GM23338 (cell line): ENCODE data around the gene SCLY. TPM values are rescaled to one million over a fixed set of nuclear protein-coding genes. Genes with fewer than 3 reads are reported as not detected.

Source experiments
- ATAC-seq: fragments of 200-7000 bp; cut with Tn5 transposase; 3 replicates; pipeline ENCODE4 v1.9.1; 2020
- DNase-seq: peaks from one replicate; pipeline ENCODE4 v3.0.0-alpha.2; 2015; ENCODE audit warnings: low spot score
- H2AFZ ChIP-seq: fragments of 200-600 bp; sonication (generic); 2 replicates; pipeline ENCODE4 v1.8.0; 2016; ENCODE audit warnings: antibody characterized with exemption, mild to moderate bottlenecking, moderate library complexity
- H3F3A ChIP-seq: fragments of 200-600 bp; sonication (generic); replicated peaks from 2 replicates; pipeline ENCODE4 v1.8.0; 2017; ENCODE audit warnings: antibody characterized with exemption, mixed run types, low read depth
- H3K27ac ChIP-seq: fragments of 200-600 bp; sonication (generic); 2 replicates; pipeline ENCODE4 v1.6.1; 2016; ENCODE audit warnings: low read depth
- H3K27me3 ChIP-seq: fragments of 200-600 bp; sonication (generic); 2 replicates; pipeline ENCODE4 v1.8.0; 2016; ENCODE audit warnings: mild to moderate bottlenecking, mixed run types, moderate library complexity; ENCODE audit not compliant: insufficient read depth
- H3K36me3 ChIP-seq: fragments of 200-600 bp; sonication (generic); 2 replicates; pipeline ENCODE4 v1.8.0; 2016; ENCODE audit warnings: mild to moderate bottlenecking; ENCODE audit not compliant: insufficient read depth
- H3K4me1 ChIP-seq: fragments of 200-600 bp; sonication (generic); 2 replicates; pipeline ENCODE4 v1.8.0; 2016; ENCODE audit warnings: mild to moderate bottlenecking, moderate library complexity; ENCODE audit not compliant: insufficient read depth
- H3K4me2 ChIP-seq: fragments of 200-600 bp; sonication (generic); 2 replicates; pipeline ENCODE4 v1.7.1; 2017; ENCODE audit warnings: mixed run types
- H3K4me3 ChIP-seq: fragments of 200-600 bp; sonication (generic); 2 replicates; pipeline ENCODE4 v1.6.1; 2016; ENCODE audit warnings: mixed run types
- H3K79me2 ChIP-seq: fragments of 200-600 bp; sonication (generic); replicated peaks from 2 replicates; pipeline ENCODE4 v1.8.0; 2017; ENCODE audit warnings: mild to moderate bottlenecking; ENCODE audit not compliant: insufficient read depth
- H3K9me2 ChIP-seq: fragments of 200-600 bp; sonication (generic); 2 replicates; pipeline ENCODE4 v1.8.0; 2017; ENCODE audit not compliant: insufficient read depth
- H4K20me1 ChIP-seq: fragments of 200-600 bp; sonication (generic); replicated peaks from 2 replicates; pipeline ENCODE4 v1.8.0; 2017; ENCODE audit warnings: mild to moderate bottlenecking; ENCODE audit not compliant: insufficient read depth
- H3K27ac Mint-ChIP-seq: 2 replicates; pipeline ENCODE4 v1.8.0; 2020; ENCODE audit warnings: inconsistent platforms, mild to moderate bottlenecking, moderate library complexity, mixed read lengths
- H3K27me3 Mint-ChIP-seq: 3 replicates; pipeline ENCODE4 v1.8.0; 2022; ENCODE audit warnings: low read depth, mild to moderate bottlenecking, moderate library complexity, mixed read lengths, inconsistent platforms; ENCODE audit not compliant: insufficient read depth, poor library complexity
- H3K36me3 Mint-ChIP-seq: 3 replicates; pipeline ENCODE4 v1.8.0; 2021; ENCODE audit warnings: low read depth, mild to moderate bottlenecking, inconsistent platforms, moderate library complexity, mixed read lengths
- H3K4me1 Mint-ChIP-seq: 3 replicates; pipeline ENCODE4 v1.8.0; 2020; ENCODE audit warnings: mild to moderate bottlenecking, inconsistent platforms, mixed read lengths
- H3K4me3 Mint-ChIP-seq: 3 replicates; pipeline ENCODE4 v1.8.0; 2021; ENCODE audit warnings: moderate library complexity, mild to moderate bottlenecking, inconsistent platforms, mixed read lengths
- H3K9me3 Mint-ChIP-seq: 3 replicates; pipeline ENCODE4 v1.8.0; 2020; ENCODE audit warnings: moderate library complexity, mild to moderate bottlenecking, inconsistent platforms, mixed read lengths
- CREB1 ChIP-seq: fragments of 250-450 bp; sonication (Bioruptor Pico); IDR thresholded peaks from 2 replicates; pipeline ENCODE4 v1.5.0; 2020; ENCODE audit warnings: low read depth, mild to moderate bottlenecking, moderate library complexity
- ETS1 ChIP-seq: IDR thresholded peaks from 2 replicates; pipeline ENCODE4 v1.6.1; 2016; ENCODE audit warnings: antibody characterized with exemption
- EZH2phosphoT487 ChIP-seq: fragments of 200-600 bp; sonication (generic); IDR thresholded peaks from one replicate; pipeline ENCODE4 v1.8.1; 2018; ENCODE audit warnings: antibody characterized with exemption; ENCODE audit not compliant: unreplicated experiment
- JUNB ChIP-seq: IDR thresholded peaks from one replicate; pipeline ENCODE4 v1.6.1; 2016; ENCODE audit warnings: antibody characterized with exemption; ENCODE audit not compliant: unreplicated experiment
- NANOG ChIP-seq: IDR thresholded peaks from 2 replicates; pipeline ENCODE4 v1.6.1; 2016; ENCODE audit warnings: antibody characterized with exemption, borderline replicate concordance
- REST ChIP-seq: IDR thresholded peaks from one replicate; pipeline ENCODE4 v1.6.1; 2018; ENCODE audit warnings: antibody characterized with exemption; ENCODE audit not compliant: unreplicated experiment
- ZNF331 ChIP-seq: fragments of 250-450 bp; sonication (Bioruptor Pico); IDR thresholded peaks from 2 replicates; pipeline ENCODE4 v1.5.0; 2020; ENCODE audit warnings: low read depth, mild to moderate bottlenecking, moderate library complexity
- polyA plus RNA-seq: library from polyadenylated mRNA; unstranded; fragments of >200 nt; fragmentation: Nextera tagmentation; extraction: Ambion mirVana; gene quantifications from 2 replicates; pipeline ENCODE4 v1.2.1, GENCODE V29; 2016
- total RNA-seq: library from RNA; depleted of rRNA; stranded (reverse); fragments of >200 nt; shearing (Covaris generic); gene quantifications from 2 replicates; pipeline ENCODE4 v1.2.3, GENCODE V29; 2014
- TF ChIP-seq, protein P1 (sequence below): fragments of 250-450 bp; sonication (Bioruptor Pico); IDR thresholded peaks from 2 replicates; pipeline ENCODE4 v1.5.0; 2020; ENCODE audit warnings: mild to moderate bottlenecking, moderate library complexity

Gene SCLY
- total and polyA plus RNA-seq, 2 experiments from 2014 or later = 57.2 to 80.3 TPM

- ATAC-seq (no peak), DNase-seq (no peak)
- no peaks in the 10 kb centered on the region for H3K79me2 ChIP-seq
- no peaks in the 10 kb centered on the region for H3K9me2 ChIP-seq
- H3K27me3 ChIP-seq = no peaks in the 10 kb centered on the region
- no peak overlapping the region for H3K4me3 ChIP-seq
- no peaks in the 10 kb centered on the region; the same call in 2 of the 3 replicates for H3K36me3 Mint-ChIP-seq
- H2AFZ ChIP-seq = no peak overlapping the region
- TF ChIP-seq ETS1 (no peak), ZNF331 (CRISPR knock-in tag) (no peak), NANOG (no peak), REST (no peak), JUNB (no peak), CREB1 (no peak), EZH2phosphoT487 (no peak)
- TF ChIP-seq, protein P1, sequence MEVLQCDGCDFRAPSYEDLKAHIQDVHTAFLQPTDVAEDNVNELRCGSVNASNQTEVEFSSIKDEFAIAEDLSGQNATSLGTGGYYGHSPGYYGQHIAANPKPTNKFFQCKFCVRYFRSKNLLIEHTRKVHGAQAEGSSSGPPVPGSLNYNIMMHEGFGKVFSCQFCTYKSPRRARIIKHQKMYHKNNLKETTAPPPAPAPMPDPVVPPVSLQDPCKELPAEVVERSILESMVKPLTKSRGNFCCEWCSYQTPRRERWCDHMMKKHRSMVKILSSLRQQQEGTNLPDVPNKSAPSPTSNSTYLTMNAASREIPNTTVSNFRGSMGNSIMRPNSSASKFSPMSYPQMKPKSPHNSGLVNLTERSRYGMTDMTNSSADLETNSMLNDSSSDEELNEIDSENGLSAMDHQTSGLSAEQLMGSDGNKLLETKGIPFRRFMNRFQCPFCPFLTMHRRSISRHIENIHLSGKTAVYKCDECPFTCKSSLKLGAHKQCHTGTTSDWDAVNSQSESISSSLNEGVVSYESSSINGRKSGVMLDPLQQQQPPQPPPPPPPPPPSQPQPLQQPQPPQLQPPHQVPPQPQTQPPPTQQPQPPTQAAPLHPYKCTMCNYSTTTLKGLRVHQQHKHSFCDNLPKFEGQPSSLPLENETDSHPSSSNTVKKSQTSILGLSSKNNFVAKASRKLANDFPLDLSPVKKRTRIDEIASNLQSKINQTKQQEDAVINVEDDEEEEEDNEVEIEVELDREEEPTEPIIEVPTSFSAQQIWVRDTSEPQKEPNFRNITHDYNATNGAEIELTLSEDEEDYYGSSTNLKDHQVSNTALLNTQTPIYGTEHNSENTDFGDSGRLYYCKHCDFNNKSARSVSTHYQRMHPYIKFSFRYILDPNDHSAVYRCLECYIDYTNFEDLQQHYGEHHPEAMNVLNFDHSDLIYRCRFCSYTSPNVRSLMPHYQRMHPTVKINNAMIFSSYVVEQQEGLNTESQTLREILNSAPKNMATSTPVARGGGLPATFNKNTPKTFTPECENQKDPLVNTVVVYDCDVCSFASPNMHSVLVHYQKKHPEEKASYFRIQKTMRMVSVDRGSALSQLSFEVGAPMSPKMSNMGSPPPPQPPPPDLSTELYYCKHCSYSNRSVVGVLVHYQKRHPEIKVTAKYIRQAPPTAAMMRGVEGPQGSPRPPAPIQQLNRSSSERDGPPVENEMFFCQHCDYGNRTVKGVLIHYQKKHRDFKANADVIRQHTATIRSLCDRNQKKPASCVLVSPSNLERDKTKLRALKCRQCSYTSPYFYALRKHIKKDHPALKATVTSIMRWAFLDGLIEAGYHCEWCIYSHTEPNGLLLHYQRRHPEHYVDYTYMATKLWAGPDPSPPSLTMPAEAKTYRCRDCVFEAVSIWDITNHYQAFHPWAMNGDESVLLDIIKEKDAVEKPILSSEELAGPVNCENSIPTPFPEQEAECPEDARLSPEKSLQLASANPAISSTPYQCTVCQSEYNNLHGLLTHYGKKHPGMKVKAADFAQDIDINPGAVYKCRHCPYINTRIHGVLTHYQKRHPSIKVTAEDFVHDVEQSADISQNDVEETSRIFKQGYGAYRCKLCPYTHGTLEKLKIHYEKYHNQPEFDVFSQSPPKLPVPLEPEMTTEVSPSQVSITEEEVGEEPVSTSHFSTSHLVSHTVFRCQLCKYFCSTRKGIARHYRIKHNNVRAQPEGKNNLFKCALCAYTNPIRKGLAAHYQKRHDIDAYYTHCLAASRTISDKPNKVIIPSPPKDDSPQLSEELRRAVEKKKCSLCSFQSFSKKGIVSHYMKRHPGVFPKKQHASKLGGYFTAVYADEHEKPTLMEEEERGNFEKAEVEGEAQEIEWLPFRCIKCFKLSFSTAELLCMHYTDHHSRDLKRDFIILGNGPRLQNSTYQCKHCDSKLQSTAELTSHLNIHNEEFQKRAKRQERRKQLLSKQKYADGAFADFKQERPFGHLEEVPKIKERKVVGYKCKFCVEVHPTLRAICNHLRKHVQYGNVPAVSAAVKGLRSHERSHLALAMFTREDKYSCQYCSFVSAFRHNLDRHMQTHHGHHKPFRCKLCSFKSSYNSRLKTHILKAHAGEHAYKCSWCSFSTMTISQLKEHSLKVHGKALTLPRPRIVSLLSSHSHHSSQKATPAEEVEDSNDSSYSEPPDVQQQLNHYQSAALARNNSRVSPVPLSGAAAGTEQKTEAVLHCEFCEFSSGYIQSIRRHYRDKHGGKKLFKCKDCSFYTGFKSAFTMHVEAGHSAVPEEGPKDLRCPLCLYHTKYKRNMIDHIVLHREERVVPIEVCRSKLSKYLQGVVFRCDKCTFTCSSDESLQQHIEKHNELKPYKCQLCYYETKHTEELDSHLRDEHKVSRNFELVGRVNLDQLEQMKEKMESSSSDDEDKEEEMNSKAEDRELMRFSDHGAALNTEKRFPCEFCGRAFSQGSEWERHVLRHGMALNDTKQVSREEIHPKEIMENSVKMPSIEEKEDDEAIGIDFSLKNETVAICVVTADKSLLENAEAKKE (CRISPR knock-in tag) = no peak
- no peak overlapping the region for H3K27ac ChIP-seq
- peaks cover 21% of the 10 kb centered on the region for H3K27me3 Mint-ChIP-seq
- no peaks in the 10 kb centered on the region for H3F3A ChIP-seq
- H3K4me2 ChIP-seq = no peak overlapping the region
- H3K4me1 Mint-ChIP-seq = peaks cover 26% of the 10 kb centered on the region
- H4K20me1 ChIP-seq = no peaks in the 10 kb centered on the region
- no peak overlapping the region for H3K27ac Mint-ChIP-seq
- no peaks in the 10 kb centered on the region for H3K9me3 Mint-ChIP-seq
- H3K4me3 Mint-ChIP-seq = no peak overlapping the region
- no peaks in the 10 kb centered on the region for H3K36me3 ChIP-seq
- peaks cover 10% of the 10 kb centered on the region for H3K4me1 ChIP-seq
Measured at GRCh38 chr2:238103465-238104225, 42.8 kb downstream of the SCLY start.
